PC-3 (cell line): Measurements from ENCODE around the gene C9orf85. TPM values are rescaled to one million over a fixed set of nuclear protein-coding genes. Genes with fewer than 3 reads are reported as not detected.

Source experiments
- ATAC-seq: fragments of 200-7000 bp; cut with Tn5 transposase; 2 replicates; pipeline ENCODE4 v1.9.1; 2020; ENCODE audit warnings: mild to moderate bottlenecking, moderate library complexity
- BruUV-seq: library from RNA; stranded (reverse); fragments of 400-500 nt; replicated peaks from 2 replicates; lab custom pipeline; 2021; lab: Mats Ljungman, UMichigan
- CTCF ChIA-PET: fragments of 300-600 bp; sonication (Branson Sonifier 250); formaldehyde crosslinking; loops from one replicate; lab custom pipeline; 2022; ENCODE audit warnings: antibody characterized with exemption; lab: Charles Lee
- POLR2A ChIA-PET: fragments of 300-600 bp; sonication (Branson Sonifier 250); formaldehyde crosslinking; loops from one replicate; lab custom pipeline; 2022; ENCODE audit warnings: antibody characterized with exemption; ENCODE audit not compliant: unreplicated experiment; lab: Charles Lee
- DNase-seq: peaks from one replicate; pipeline ENCODE4 v3.0.0-alpha.2; 2015
- H2AFZ ChIP-seq: fragments of 300-600 bp; sonication (generic); 2 replicates; pipeline ENCODE4 v1.6.0; 2016; ENCODE audit warnings: antibody characterized with exemption, low read length
- H3F3A ChIP-seq: fragments of 300-600 bp; sonication (generic); one replicate; pipeline ENCODE4 v1.6.0; 2017; ENCODE audit warnings: antibody characterized with exemption, low read length, control low read depth, mild to moderate bottlenecking; ENCODE audit not compliant: unreplicated experiment
- H3K27ac ChIP-seq: fragments of 300-600 bp; sonication (generic); 2 replicates; pipeline ENCODE4 v1.5.1; 2016; ENCODE audit warnings: mild to moderate bottlenecking, low read length
- H3K27me3 ChIP-seq: fragments of 300-600 bp; sonication (generic); 2 replicates; pipeline ENCODE4 v1.6.1; 2016; ENCODE audit warnings: low read length, mixed read lengths
- H3K36me3 ChIP-seq: fragments of 300-600 bp; sonication (generic); 2 replicates; pipeline ENCODE4 v1.6.1; 2016; ENCODE audit warnings: low read depth, mixed run types, low read length, mixed read lengths
- H3K4me1 ChIP-seq: fragments of 300-600 bp; sonication (generic); 2 replicates; pipeline ENCODE4 v1.5.1; 2016; ENCODE audit warnings: low read length; ENCODE audit not compliant: insufficient read depth
- H3K4me2 ChIP-seq: fragments of 300-600 bp; sonication (generic); 2 replicates; pipeline ENCODE4 v1.6.0; 2016; ENCODE audit warnings: low read length
- H3K4me3 ChIP-seq: fragments of 300-600 bp; sonication (generic); 2 replicates; pipeline ENCODE4 v1.5.1; 2016; ENCODE audit warnings: mild to moderate bottlenecking, low read length, mixed read lengths
- H3K79me2 ChIP-seq: fragments of 300-600 bp; sonication (generic); 2 replicates; pipeline ENCODE4 v1.6.1; 2017; ENCODE audit warnings: low read length, mixed read lengths
- H3K9ac ChIP-seq: fragments of 300-600 bp; sonication (generic); 2 replicates; pipeline ENCODE4 v1.6.0; 2016; ENCODE audit warnings: mild to moderate bottlenecking, low read length
- H3K9me2 ChIP-seq: fragments of 300-600 bp; sonication (generic); replicated peaks from 2 replicates; pipeline ENCODE4 v1.6.1; 2016; ENCODE audit warnings: mixed run types, low read length, mixed read lengths
- H3K9me3 ChIP-seq: fragments of 300-600 bp; sonication (generic); 2 replicates; pipeline ENCODE4 v1.6.1; 2016; ENCODE audit warnings: low read length, mixed read lengths
- H4K20me1 ChIP-seq: fragments of 300-600 bp; sonication (generic); 2 replicates; pipeline ENCODE4 v1.6.1; 2016; ENCODE audit warnings: low read length, mixed read lengths
- CTCF ChIP-seq: fragments of 300-600 bp; sonication (generic); conservative IDR thresholded peaks from 2 replicates; pipeline ENCODE4 v1.5.1; 2017; ENCODE audit warnings: antibody characterized with exemption, low read depth, mild to moderate bottlenecking, low read length
- EZH2 ChIP-seq: fragments of 300-600 bp; sonication (generic); IDR thresholded peaks from one replicate; pipeline ENCODE4 v1.6.1; 2017; ENCODE audit warnings: antibody characterized with exemption, mild to moderate bottlenecking, low read length; ENCODE audit not compliant: unreplicated experiment
- EZH2phosphoT487 ChIP-seq: fragments of 300-600 bp; sonication (generic); IDR thresholded peaks from 2 replicates; pipeline ENCODE4 v1.6.1; 2018; ENCODE audit warnings: mild to moderate bottlenecking, antibody characterized with exemption, low read length, borderline replicate concordance
- intact Hi-C: fragments of 100-400 bp; cut with micrococcal nuclease; formaldehyde crosslinking; loops from 2 replicates; pipeline ENCODE4 v1.9.0; 2023
- total RNA-seq: library from RNA; depleted of rRNA; stranded (reverse); fragments of >200 nt; gene quantifications from 2 replicates; pipeline ENCODE4 v1.2.3, GENCODE V29; 2014

C9orf85 gene
- total RNA-seq, 1 experiment from 2014 or later, result 7.9 TPM

GRCh38 chr9:71878327-71879274 is 32.8 kb upstream of the C9orf85 start:
- Histone ChIP-seq H3K4me1 (0 out of 2 replicates have a peak, but pooled peaks cover 6% of the 10 kb centered on the region), H3K9me3 (no peaks in the 10 kb centered on the region), H3K27me3 (no peaks in the 10 kb centered on the region), H3K4me2 (no peak overlapping the region), H3F3A (no peaks in the 10 kb centered on the region), H3K9me2 (no peaks in the 10 kb centered on the region), H3K79me2 (peaks cover 74% of the 10 kb centered on the region), H3K4me3 (no peak overlapping the region), H3K36me3 (peaks cover 11% of the 10 kb centered on the region; the same call in 1 of the 2 replicates), H3K9ac (no peak overlapping the region), H2AFZ (no peak overlapping the region), H4K20me1 (no peaks in the 10 kb centered on the region), H3K27ac (no peak overlapping the region)
- no peak for TF ChIP-seq EZH2
- TF ChIP-seq EZH2phosphoT487, result no peak
- TF ChIP-seq CTCF, result no peak
- intact Hi-C loops, result no loop called here
- DNase-seq, result no peak
- ATAC-seq, result no peak
- no TSS peak for BruUV-seq
- CTCF ChIA-PET, result no interaction called here
- POLR2A ChIA-PET, result no interaction called here

GRCh38 chr9:71879644-71880174 is 31.7 kb upstream of the C9orf85 start:
- intact Hi-C loops, result no loop called here
- H3K4me3 ChIP-seq, result no peak overlapping the region
- H4K20me1 ChIP-seq, result no peaks in the 10 kb centered on the region
- H3K36me3 ChIP-seq, result peaks cover 8% of the 10 kb centered on the region; the same call in 1 of the 2 replicates
- H3K27me3 ChIP-seq, result no peaks in the 10 kb centered on the region
- peaks cover 77% of the 10 kb centered on the region for H3K79me2 ChIP-seq
- BruUV-seq, result no TSS peak
- H2AFZ ChIP-seq, result no peak overlapping the region
- no peaks in the 10 kb centered on the region for H3K9me3 ChIP-seq
- no peaks in the 10 kb centered on the region for H3K9me2 ChIP-seq
- no peaks in the 10 kb centered on the region for H3F3A ChIP-seq
- ATAC-seq, result no peak
- ChIA-PET POLR2A (no interaction called here), CTCF (no interaction called here)
- H3K4me2 ChIP-seq, result no peak overlapping the region
- H3K9ac ChIP-seq, result no peak overlapping the region
- 0 out of 2 replicates have a peak, but pooled peaks cover 6% of the 10 kb centered on the region for H3K4me1 ChIP-seq
- H3K27ac ChIP-seq, result no peak overlapping the region
- TF ChIP-seq EZH2 (no peak), EZH2phosphoT487 (no peak), CTCF (no peak)
- no peak for DNase-seq

- Histone ChIP-seq H3K9me3 (no peaks in the 10 kb centered on the region), H3K27me3 (no peaks in the 10 kb centered on the region), H3K79me2 (peaks cover 70% of the 10 kb centered on the region), H3K4me1 (no peaks in the 10 kb centered on the region), H4K20me1 (0 out of 2 replicates have a peak, but pooled peaks cover 5% of the 10 kb centered on the region), H3K4me3 (no peak overlapping the region), H3K4me2 (no peak overlapping the region), H3K9ac (no peak overlapping the region), H3K27ac (no peak overlapping the region), H3K36me3 (peaks cover 5% of the 10 kb centered on the region; the same call in 1 of the 2 replicates), H3K9me2 (no peaks in the 10 kb centered on the region), H3F3A (no peaks in the 10 kb centered on the region), H2AFZ (no peak overlapping the region)
- DNase-seq (no peak), ATAC-seq (no peak)
- ChIA-PET POLR2A (no interaction called here), CTCF (no interaction called here)
- TF ChIP-seq CTCF (no peak), EZH2 (no peak)
- no TSS peak for BruUV-seq
- intact Hi-C loops, result no loop called here
Observed at GRCh38 chr9:71884005-71884404, 27.4 kb upstream of the C9orf85 start.
